T-helper 2 cell (primary cell): ENCODE data around the gene SLC49A3.
"Not testable (repeated sequence)": the region's sequence is repeated elsewhere in the genome, so short reads cannot be mapped to it uniquely, and the experiment has no call there.

Source experiments
- DNase-seq, 5 experiments: peaks; one replicate each; pipeline versions ENCODE4 v3.0.0 to v3.0.0-alpha.2; 2012 to 2022

Gene SLC49A3

DNA sequence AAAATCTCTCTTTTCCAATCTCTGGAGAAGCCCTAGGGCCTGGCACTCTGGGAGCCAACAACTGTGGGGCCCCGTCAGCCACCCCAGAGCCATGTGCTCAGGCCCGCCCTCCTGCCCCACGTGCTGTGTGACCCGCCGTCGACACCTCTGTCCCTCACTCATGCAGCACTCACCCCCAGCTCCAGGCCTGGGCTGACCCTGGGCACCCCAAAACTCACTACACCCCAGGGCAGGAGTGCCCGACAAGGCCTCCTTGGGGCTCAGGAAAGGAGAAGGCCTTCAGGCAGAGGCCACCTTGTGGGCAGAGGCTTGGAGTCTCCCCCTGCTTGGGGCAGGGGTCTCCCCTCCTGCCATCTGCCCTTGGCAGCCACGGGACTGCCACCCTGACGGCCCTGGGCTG, 8.9 kb downstream of the SLC49A3 start:
- no peak for DNase-seq

DNA sequence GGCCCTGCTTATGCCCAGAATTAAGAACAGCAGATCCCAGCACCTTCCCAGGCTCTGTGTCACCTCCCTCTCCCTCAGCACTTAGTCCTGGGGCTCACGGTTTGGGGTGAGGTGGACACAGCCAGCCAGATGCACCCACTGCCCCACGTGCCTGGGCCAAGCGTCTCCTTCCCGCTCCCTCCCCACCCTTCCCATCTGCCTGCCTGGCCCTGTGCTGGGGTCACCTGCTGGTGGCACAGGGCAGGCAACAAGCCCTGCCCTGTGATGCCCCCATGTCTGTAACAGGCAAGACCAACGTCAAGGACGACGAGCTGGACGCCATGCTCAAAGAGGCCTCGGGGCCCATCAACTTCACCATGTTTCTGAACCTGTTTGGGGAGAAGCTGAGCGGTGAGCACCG, 9.3 kb downstream of the SLC49A3 start:
- DNase-seq: no peak

DNA sequence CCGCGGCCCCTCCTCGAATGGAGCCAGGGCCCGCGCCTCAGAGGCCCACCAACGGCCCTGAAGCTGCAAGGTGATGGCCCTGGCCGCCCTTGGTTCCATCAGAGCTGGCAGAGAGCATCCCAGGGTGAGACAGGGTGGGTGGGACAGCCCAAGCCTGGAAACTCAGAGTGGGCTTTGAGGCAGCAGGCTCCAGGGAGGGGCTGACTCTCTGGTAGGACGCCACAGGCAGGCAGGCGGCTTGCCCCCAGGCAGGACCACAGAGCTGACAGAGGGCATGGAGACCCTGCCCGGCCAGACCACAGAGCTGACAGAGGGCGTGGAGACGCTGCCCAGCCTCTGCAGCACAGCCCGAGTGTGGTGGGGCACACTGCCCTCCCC, 9.9 kb downstream of the SLC49A3 start:
- no peak for DNase-seq

DNA sequence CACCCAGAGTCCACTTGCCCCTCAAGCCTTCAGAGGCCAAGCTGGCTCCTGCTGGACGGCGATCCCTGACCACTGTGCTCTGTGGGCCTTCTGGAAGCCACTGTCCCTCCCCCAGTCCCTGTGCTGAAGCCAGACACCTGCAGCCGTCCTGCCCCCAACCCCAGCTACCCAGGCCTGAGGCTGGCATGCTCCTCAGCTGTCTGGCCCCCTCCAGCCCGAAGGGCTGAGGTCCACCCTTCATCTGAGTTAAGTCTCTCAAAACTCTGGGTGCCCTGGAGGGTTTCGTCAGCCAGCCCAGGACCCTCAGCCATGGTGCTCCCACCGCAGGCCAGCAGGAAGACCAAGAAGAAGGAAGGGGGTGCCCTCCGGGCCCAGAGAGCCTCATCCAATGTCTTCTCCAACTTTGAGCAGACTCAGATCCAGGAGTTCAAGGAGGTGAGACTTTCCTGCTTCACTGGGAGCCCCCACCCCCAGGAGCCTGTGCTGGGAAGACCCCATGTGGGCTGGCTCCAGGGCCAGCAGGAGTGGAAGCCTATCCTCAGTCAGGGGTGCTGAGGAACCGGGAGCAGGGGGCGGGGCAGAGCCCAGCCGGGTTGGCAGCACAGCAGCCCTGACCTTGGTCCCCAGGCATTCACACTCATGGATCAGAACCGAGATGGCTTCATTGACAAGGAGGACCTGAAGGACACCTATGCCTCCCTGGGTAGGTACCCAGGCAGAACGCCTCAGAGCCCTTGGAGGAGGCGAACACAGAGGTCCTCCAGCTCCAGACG, 10.4 kb downstream of the SLC49A3 start:
- DNase-seq: no peak

DNA sequence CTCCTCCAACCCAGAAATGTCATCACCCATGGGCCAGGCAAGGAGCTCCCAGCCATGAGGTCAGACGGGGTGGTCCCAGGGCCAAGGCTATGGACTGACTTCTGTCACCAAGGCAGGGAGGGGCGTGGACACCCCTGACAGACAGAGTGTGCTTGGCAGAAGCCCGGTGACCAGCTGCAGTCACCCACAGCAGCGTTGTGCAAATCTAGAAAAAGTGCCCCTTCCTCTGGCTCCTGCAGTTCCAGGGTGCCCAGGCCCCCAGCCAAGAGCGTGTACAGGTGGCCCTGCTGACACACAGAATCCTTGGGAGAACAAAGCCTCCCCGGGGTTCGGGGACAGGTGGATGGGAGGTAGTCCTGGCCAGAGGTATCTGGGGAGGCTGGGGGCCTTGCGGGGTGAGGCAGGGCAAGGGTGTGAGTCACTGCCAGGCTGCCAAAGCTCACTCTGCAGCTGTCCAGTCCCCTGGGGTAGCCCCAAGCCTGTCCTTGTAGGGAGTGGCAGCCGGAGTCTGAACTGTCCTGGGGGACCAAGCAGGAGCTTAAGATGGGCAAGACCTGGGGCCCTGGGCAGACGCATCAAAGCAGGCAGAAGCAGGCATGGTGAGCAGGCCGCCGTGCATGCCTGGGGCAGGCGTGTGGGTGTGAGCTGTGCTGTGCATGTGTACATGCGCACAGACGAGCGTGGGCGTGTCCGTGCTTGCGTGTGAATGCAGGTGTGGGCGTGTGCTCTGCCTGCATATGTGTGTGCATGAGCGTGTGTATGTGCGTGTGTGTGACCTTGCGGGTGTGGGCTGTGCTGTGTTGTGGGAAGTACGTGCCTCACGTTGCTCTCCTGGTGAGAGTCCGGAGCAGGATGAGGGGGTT, 11.3 kb downstream of the SLC49A3 start:
- peak in 1 of 5 experiments; percentile 72 for DNase-seq

DNA sequence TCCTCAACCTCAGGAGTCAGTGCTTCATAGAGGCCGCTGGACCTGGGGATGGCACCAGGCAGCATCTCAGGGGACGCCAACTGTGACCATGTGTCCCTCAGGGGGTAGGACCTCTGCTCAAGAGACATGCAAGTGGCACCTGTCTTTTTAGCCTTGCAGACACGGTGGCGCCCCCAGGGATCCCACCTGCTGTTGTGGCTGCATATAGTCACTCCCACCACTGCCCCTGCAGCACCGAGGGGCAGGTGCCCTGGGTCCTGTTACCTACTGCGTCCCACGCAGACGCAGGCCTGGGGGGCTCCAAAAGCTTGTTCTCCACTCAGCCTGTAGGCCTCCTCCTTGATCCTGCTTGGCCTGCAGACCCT, 12.1 kb downstream of the SLC49A3 start:
- DNase-seq: no peak

DNA sequence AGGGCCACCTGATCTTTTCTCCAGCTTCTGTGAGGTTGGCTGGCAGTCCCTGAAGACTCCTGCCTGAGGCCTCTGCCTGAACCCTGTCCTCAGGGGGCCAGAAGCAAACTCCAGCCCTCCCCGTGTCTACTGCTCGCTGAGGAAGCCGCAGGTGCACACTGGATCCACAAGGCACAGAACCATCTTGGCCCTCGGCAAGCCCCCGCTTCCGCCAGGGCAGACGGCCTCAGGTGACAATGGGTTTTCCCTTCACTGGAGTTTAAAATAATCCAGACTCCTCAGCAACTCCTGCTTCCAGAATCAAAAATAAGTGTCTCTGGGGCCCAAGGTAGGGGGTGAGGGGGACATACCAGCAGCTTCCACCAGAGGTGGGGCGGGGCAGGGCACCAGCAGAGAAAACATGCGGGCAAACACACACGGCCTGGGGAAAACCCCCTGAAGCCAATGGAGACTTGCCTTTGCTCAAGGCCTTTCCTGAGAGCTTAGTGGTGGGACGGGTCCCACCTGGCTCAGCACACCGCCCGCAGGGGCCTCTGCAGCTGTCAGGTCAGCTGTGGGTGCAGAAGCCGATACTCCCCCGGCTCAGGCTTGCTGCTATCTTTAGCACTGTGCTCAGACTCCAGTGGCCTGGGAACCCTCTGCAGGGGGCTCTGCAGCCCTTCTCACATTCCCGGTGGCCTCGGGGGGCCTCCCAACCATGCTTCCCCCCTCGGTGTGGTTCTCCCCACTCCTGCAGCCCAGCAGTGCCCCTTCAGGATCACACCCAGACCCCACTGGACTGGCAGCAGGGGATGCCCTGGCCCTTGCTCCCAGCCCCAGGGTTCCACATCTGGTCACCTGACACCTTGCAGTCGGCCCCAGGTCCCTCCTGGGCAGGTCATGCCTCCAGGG, 12.7 kb downstream of the SLC49A3 start:
- DNase-seq: no peak

DNA sequence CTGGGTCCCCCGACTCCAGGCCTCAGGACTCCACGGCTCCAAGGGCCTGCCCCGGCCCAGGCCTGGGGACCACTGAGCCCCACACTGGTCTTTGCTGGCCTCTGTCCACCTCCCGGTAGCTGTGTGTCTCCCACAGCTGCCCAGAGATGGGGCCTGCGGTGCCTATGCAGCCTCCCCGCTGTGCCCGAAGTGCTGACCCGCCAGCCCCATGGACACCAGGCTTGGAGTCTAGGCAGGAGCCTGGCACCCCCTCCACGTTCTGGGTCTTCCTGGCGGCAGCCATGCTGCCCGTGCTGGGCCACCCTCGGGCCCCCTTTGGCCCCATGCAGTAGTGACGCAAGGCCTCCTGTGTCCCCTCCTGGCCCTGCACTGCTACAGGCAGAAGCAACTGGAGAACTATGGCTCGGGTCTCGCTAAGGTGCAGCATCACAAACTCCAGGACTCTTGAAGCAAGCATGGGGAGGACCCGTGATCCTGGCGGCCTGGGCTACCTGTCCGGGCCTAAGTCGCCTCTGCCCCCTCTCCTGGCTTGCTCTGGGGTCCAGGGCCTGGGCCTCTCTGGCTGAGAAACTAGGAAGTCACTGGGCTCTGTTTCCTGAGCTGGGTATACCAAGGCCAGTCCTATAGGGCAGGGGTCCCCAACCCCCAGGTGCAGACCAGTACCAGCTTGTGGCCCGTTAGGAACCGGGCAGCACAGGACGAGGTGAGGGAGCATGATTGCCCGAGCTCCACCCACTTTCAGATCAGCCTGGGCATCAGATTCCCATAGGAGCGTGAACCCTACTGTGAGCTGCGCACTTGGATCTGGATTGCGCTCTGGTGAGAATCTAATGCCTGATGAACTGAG, 13.7 kb downstream of the SLC49A3 start:
- DNase-seq: peak in 2 of 5 experiments; percentile 5 to 30

DNA sequence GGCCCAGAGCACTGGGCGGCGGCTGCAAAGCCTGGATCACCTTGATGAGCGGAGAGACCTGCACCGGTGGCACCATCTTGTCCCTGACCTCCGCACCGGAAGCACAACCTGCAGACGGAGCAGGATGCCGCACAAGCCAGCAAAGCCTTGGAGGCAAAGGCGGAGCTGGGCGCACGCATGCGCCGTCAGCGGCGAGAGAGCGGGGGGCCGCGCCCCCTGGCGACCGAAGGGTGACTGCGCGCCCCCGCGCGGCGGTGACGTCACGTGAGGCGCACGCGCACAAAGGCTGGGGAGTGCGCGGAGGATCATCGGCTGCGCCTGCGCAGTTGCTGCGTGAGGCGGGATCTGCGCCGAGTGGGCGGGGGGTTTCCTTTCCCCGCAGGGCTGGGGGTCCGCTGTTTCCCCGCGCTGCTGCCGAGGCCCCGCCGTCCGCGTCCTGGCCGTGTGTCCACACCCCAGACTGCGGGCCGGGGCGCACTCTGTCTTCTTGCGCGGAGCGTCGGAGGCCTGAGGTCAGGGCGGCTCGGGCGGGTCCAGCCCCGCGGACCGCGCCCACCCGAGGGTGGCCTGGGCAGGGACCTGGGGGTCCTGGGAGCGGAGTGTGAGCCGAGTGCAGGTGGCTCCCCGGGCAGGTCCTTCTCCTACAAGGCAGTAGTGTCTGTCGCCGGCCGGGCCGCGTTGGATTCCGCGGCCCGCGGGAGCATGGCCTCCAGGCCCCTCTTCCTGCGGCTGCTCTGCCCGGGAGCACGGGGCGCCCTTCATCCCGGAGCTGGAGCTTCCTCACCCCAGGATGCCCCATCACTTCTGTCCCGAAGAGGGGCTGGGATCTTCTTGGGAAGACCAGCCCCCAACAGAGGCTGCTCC, 14.5 kb downstream of the SLC49A3 start, which contains the start of the genes ATP5ME and MYL5:
Gene ATP5ME (minus strand): TSS at position 105 of the 864 bp plus-strand sequence. CDS start 29 bp downstream, at position 76.
Gene MYL5 (plus strand): TSS at position 371 of the 864 bp plus-strand sequence. CDS start 3,485 bp downstream, outside the sequence.
- peak; percentile 94 to 98 (median 97) for DNase-seq

DNA sequence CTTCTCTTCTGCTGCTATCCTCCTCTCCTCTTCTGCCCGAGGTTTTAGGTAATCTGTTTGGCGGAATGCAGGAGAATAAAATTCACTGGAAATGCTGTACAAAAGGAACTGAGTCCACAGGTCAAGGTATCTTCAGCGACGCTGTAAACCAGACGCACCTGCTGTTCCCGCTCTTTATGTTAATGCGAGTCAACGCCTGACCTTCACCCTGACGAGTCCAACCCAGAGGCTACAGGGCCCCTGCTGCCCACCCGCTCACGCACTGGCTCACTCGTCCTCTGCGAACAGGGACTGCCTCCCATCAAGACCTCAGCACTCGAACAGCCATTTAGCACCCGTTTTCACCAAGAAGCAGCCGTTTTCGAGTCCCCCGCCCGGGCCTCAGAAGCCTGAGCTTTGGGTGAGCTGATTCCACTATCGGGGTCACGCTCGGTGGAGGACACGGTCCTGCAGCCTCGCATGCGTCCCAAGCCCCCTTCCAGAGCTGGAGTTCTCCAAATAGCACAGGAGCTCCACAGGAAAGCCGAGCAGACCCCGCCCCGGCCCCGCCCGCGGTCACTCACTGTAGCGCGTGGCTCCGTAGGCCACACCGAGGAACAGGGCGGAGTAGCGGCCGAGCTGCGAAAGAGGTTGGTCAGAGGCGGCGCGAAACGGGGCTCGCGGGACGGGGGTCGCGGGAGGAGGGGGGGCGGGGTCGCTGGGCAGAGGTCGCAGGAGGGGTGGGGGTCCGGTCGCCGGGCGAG, 15.4 kb downstream of the SLC49A3 start:
- DNase-seq: no peak

DNA sequence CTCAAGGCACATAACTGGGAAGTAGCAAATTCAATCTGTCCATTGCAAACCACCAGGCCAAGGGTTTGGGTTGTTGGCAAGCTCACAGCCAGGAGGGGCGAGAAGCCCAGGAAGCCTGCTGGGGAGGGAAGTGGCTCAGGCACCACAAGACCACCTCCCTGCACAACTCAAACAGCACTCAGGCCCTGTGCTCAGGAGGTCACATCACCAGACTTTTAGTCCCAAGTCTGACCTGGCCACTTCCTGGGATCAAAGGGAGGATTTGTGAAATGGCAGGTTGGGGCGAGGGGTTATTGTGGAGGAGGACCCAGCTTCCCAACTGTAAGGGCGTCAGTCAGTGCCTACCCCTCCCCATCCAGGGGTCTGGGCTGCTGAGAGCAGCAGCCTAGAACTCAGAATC, 17.2 kb downstream of the SLC49A3 start:
- no peak for DNase-seq

DNA sequence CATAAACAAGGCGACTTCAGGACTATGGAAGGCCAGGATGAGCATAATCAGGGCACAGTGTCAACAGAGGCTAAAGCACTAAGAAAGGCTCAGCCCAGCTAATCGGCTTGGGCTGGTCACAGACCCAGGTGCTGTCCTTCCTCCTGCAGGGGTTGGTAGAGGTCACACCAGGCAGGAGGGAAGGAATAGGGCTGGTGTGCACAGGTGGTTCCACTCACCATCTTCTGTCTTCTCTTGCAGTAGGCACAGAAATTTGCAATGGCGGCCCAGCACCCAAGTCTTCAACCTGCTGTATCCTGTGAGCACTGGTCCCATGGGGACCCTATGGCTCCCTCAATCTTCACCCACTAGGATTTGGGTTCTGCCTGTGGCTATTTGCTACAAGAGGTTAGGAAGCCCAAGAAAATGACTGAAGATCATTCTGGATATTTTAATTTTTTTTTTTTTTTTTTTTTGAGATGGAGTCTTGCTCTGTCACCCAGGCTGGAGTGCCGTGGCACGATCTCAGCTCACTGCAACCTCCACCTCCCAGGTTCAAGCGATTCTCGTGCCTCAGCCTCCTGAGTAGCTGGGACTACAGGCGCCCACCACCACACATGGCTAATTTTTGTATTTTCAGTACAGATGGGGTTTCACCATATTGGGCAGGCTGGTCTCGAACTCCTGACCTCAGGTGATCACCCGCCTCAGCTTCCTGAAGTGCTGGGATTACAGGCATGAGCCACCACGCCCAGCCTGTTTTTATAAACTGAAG, 19.0 kb downstream of the SLC49A3 start:
- DNase-seq: not testable (repeated sequence)

DNA sequence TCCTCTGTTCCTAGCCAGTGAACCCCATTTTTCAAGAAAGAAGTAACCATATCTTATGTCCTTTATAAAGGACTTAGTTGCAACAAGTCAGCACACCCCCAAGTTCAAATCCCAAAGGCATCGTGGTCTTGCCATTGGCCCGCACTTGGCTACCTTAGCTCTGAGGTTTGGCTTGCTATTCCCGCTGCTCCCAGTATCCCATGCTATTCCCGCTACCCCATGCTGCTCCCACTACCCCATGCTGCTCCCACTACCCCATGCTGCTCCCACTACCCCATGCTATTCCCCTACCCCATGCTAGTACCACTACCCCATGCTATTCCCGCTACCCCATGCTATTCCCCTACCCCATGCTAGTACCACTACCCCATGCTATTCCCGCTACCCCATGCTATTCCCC, 20.7 kb downstream of the SLC49A3 start:
- DNase-seq: peak in 1 of 5 experiments; percentile 1

DNA sequence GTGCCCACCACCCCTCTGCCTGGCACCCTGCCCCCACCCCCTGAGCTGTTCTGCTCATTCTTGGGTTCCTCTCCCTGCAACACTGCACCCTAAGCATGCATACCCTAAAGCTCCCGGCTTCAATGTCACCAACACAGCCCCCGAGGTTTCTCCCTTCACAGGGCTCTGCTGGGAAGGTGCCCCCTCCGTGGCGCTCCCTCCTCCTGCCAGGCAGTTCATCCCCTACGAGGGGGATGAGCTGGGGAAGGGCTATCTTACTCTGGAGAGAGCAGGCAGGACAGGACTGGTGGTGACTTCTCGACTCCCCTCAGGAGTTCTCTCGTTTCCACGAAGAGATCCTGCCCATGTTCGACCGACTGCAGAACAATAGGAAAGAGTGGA, 21.4 kb downstream of the SLC49A3 start:
- peak in 1 of 5 experiments; percentile 0 for DNase-seq

DNA sequence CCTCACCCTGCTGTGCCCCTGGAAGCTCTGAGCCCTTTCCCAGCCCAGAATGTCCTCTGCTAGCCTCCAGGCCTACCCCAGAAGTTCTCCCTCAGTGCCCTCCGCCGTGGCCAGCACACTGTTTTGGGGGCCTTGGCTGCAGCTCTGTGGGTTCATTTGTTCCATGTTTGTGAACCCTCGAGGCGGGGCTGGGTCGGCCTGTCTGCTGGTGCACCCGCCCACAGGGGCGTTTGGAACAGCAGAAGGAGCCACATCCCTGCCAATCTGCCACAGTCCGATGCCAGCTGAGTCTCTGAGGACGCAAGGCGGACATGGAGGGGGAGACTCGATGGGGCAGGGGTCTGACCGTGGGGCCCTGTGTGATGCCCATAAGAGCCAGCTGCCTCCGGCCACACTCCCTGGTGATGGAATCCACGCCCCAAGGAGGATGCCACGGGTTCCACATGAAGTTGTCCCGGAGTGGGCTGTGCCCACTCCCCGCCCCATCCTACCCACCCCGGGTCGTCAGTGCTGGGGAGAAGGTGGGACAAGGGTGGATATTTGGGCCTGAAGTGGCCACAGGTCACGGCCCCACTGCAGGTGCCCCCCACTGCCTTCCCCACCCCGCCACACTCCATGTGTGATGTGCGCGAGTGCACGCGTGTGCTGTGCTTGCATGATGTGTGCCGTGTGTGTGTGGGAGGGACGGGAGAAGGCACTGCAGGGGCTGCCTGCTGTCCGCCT, 22.0 kb downstream of the SLC49A3 start:
- DNase-seq: peak in 1 of 5 experiments; percentile 3

DNA sequence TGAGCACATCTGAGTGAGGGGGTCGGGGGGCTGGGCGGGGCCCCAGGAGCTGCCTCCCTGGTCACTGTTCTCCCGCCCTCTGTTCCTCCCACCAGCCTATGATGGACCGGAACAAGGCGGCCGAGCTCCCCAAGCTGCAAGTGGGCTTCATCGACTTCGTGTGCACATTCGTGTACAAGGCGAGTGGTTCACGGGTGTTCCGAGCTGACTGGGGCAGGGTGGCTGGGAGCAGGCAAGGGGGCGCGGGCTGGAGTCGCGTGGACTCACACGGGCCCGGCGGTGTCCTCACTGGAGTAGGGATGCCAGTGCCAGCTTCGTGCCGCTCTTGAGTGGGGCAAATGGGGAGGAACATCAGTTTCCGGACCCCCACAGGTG, 22.5 kb downstream of the SLC49A3 start:
- DNase-seq: peak in 1 of 5 experiments; percentile 0

DNA sequence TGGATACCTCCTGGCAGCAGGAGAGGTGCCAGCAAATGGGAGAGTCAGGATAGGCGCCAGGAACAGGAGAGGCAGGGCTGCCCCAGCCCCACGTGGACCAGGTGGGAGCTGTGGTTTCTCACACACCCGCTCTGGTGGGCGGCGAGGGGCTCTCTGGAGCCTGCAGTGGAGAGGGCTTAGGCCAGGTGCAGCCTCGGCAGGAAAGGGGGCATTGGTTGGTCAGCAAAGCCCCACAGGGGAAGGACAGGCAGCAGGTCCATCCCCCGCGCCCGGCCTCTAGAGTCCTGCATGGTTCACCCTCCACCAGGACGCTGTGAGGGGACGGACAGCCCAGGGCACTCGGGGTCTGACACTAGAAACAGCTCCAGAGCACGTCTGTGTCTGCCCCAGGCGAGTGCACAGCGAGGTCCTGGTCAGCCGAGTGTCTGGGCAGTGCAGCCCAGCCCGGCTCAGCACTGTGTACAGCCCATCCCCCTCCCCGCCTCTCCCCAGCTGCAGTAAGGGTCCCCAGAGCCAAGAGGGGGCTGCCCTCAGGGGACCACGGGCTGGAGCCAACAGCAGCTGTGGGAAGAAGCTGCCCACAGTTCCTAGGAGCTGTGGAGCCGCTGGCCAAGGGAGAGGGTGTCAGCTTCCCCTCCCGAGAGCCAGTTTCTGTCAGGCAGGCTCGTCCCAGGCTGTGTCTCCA, 23.1 kb downstream of the SLC49A3 start:
- peak in 1 of 5 experiments; percentile 3 for DNase-seq

DNA sequence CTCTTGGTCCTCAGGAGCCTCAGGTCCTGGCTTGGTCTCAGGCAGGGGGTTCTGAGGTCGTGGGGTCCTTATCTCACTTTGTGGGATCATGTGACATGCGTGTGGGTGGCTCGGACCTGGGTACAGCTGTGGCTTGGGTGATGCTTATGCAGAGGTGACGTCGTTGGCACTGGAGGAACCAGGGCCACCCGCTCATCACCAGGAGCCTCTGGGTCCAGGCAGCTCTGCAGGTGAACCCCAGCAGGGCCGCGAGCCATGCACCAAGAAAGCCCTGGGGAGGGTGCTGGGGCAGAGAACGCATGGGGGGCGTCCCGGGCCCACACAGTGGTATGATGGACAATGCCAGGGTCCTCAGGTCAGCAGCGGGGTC, 23.6 kb downstream of the SLC49A3 start:
- peak in 1 of 5 experiments; percentile 0 for DNase-seq
